Smooth muscle cell (in vitro differentiated cells): Measurements from ENCODE around the gene IQCF6. TPM values are rescaled to one million over a fixed set of nuclear protein-coding genes. Genes with fewer than 3 reads are reported as not detected.
"Not testable (repeated sequence)": the region's sequence is repeated elsewhere in the genome, so short reads cannot be mapped to it uniquely, and the experiment has no call there.

ENCODE experiments used
- DNase-seq: peaks from one replicate; lab custom pipeline; 2025; ENCODE audit not compliant: unreplicated experiment; lab: John Stamatoyannopoulos, UW
- H2AFZ ChIP-seq: fragments of 200-600 bp; sonication (generic); 2 replicates; pipeline ENCODE4 v1.6.0; 2016; ENCODE audit warnings: antibody characterized with exemption, low read depth, mild to moderate bottlenecking
- H3F3A ChIP-seq: fragments of 200-600 bp; sonication (generic); 2 replicates; pipeline ENCODE4 v1.6.0; 2017; ENCODE audit warnings: antibody characterized with exemption, low read depth
- H3K27ac ChIP-seq: fragments of 200-600 bp; sonication (generic); 2 replicates; pipeline ENCODE4 v1.5.1; 2016; ENCODE audit warnings: low read depth, mild to moderate bottlenecking
- H3K27me3 ChIP-seq: fragments of 200-600 bp; sonication (generic); 2 replicates; pipeline ENCODE4 v1.6.1; 2016; ENCODE audit warnings: low read depth, mild to moderate bottlenecking
- H3K36me3 ChIP-seq: fragments of 200-600 bp; sonication (generic); 2 replicates; pipeline ENCODE4 v1.5.1; 2016; ENCODE audit warnings: low read depth
- H3K4me1 ChIP-seq: fragments of 200-600 bp; sonication (generic); 2 replicates; pipeline ENCODE4 v1.5.1; 2016; ENCODE audit warnings: low read depth
- H3K4me2 ChIP-seq: fragments of 200-600 bp; sonication (generic); 2 replicates; pipeline ENCODE4 v1.6.0; 2016; ENCODE audit warnings: mild to moderate bottlenecking
- H3K4me3 ChIP-seq: fragments of 200-600 bp; sonication (generic); 2 replicates; pipeline ENCODE4 v1.5.1; 2016; ENCODE audit warnings: mild to moderate bottlenecking
- H3K79me2 ChIP-seq: fragments of 200-600 bp; sonication (generic); 2 replicates; pipeline ENCODE4 v1.6.0; 2016; ENCODE audit warnings: low read depth, mild to moderate bottlenecking
- H3K9ac ChIP-seq: fragments of 200-600 bp; sonication (generic); 2 replicates; pipeline ENCODE4 v1.6.0; 2016; ENCODE audit warnings: low read depth
- H3K9me3 ChIP-seq: fragments of 200-600 bp; sonication (generic); replicated peaks from 2 replicates; pipeline ENCODE4 v1.5.1; 2016; ENCODE audit warnings: low read depth
- H4K20me1 ChIP-seq: fragments of 200-600 bp; sonication (generic); 2 replicates; pipeline ENCODE4 v1.6.0; 2016; ENCODE audit warnings: low read depth
- CTCF ChIP-seq: fragments of 200-600 bp; sonication (generic); IDR thresholded peaks from 2 replicates; pipeline ENCODE4 v1.5.1; 2017; ENCODE audit warnings: borderline replicate concordance, mild to moderate bottlenecking, antibody characterized with exemption; ENCODE audit not compliant: insufficient read depth, poor library complexity, severe bottlenecking
- WGBS: methylation state at CpG from one replicate; pipeline ENCODE4 v1.1.7; 2016; ENCODE audit warnings: low lambda C conversion rate; 5-methylcytosine and 5-hydroxymethylcytosine counted together
- polyA plus RNA-seq: library from polyadenylated mRNA; unstranded; fragments of >200 nt; fragmentation: Nextera tagmentation; extraction: Ambion mirVana; gene quantifications from 2 replicates; pipeline ENCODE4 v1.2.1, GENCODE V29; 2016
- total RNA-seq: library from RNA; depleted of rRNA; stranded (reverse); fragments of >200 nt; gene quantifications from 2 replicates; pipeline ENCODE4 v1.2.3, GENCODE V29; 2014

Gene IQCF6
- total and polyA plus RNA-seq, 2 experiments from 2014 or later, result not detected

DNA sequence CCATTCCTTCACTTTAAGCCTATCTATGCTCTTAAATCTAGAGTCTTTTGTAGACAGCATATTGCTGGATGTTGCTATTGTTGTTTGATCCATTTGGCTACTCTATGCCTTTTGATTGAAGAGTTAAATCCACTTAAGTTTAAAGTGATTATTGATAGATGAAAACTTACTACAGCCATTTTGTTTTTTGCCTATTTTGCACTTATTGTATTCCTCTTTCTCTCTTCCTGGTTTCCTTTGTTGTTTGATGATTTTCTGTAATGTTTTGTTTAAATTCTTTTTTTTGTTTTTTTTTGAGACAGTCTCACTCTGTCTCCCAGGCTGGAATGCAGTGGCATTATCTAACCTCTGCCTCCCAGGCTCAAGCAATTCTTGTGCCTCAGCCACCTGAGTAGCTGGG lies 19.8 kb downstream of the IQCF6 start:
- no peak overlapping the region for H3K9ac ChIP-seq
- peaks cover 4% of the 10 kb centered on the region for H3K9me3 ChIP-seq
- no peaks in the 10 kb centered on the region for H3K4me1 ChIP-seq
- no peak for DNase-seq
- H2AFZ ChIP-seq, result no peak overlapping the region
- H3K4me3 ChIP-seq, result no peak overlapping the region
- H4K20me1 ChIP-seq, result no peaks in the 10 kb centered on the region
- no peak overlapping the region for H3K4me2 ChIP-seq
- no peaks in the 10 kb centered on the region for H3K36me3 ChIP-seq
- H3K27me3 ChIP-seq, result no peaks in the 10 kb centered on the region
- no peaks in the 10 kb centered on the region for H3K79me2 ChIP-seq
- H3K27ac ChIP-seq, result no peak overlapping the region
- no peaks in the 10 kb centered on the region for H3F3A ChIP-seq
- TF ChIP-seq CTCF, result no peak

GRCh38 chr3:51753763-51754750 lies 25.0 kb downstream of the IQCF6 start:
- H3K4me3 ChIP-seq, H3K36me3 ChIP-seq, H3K9me3 ChIP-seq, H2AFZ ChIP-seq, DNase-seq, H3K27ac ChIP-seq, H3F3A ChIP-seq, H3K4me2 ChIP-seq, H3K79me2 ChIP-seq, H3K27me3 ChIP-seq, H3K9ac ChIP-seq, H4K20me1 ChIP-seq, H3K4me1 ChIP-seq: not testable (repeated sequence)
- WGBS, result 83% methylated on average over 13 of the region's 13 CpGs

GRCh38 chr3:51751287-51751686 lies 27.8 kb downstream of the IQCF6 start:
- H3K9ac ChIP-seq, result no peak overlapping the region
- H3K4me3 ChIP-seq, result no peak overlapping the region
- no peaks in the 10 kb centered on the region for H3K27me3 ChIP-seq
- WGBS, result 89% methylated on average over 2 of the region's 2 CpGs
- no peaks in the 10 kb centered on the region for H3F3A ChIP-seq
- no peaks in the 10 kb centered on the region for H3K9me3 ChIP-seq
- no peak for DNase-seq
- no peaks in the 10 kb centered on the region for H3K4me1 ChIP-seq
- H3K27ac ChIP-seq, result no peak overlapping the region
- H3K36me3 ChIP-seq, result no peaks in the 10 kb centered on the region
- H3K79me2 ChIP-seq, result no peaks in the 10 kb centered on the region
- no peak overlapping the region for H3K4me2 ChIP-seq
- TF ChIP-seq CTCF, result no peak
- H4K20me1 ChIP-seq, result no peaks in the 10 kb centered on the region
- no peak overlapping the region for H2AFZ ChIP-seq

DNA sequence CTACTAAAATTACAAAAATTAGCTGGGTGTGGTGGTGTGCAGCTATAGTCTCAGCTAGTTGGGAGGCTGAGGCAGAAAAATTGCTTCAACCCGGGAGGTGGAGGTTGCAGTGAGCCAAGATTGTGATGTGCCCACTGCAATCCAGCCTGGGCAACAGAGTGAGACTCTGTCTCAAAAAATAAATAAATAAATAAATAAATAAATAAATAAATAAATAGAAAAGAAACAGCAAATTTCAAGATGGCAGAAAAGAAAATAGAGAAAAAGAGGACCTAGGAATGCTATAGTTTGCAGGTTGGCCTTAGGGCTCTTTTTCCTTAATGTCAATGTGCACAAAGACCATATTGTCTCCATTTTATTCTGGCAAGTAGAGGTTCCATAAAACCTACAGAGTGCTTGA lies 28.2 kb downstream of the IQCF6 start:
- no peak for TF ChIP-seq CTCF
- Histone ChIP-seq H3K9me3 (no peaks in the 10 kb centered on the region), H3K4me3 (no peak overlapping the region), H4K20me1 (no peaks in the 10 kb centered on the region), H3F3A (no peaks in the 10 kb centered on the region), H3K79me2 (no peaks in the 10 kb centered on the region), H2AFZ (no peak overlapping the region), H3K4me2 (no peak overlapping the region), H3K27me3 (no peaks in the 10 kb centered on the region), H3K36me3 (no peaks in the 10 kb centered on the region), H3K27ac (no peak overlapping the region), H3K4me1 (no peaks in the 10 kb centered on the region), H3K9ac (no peak overlapping the region)
- WGBS, result 96% methylated on average over 1 of the region's 1 CpG
- DNase-seq, result no peak
